ENCODE measurements around the gene KRTAP2-1.
"Not testable (repeated sequence)": the region's sequence is repeated elsewhere in the genome, so short reads cannot be mapped to it uniquely, and the experiment has no call there.

The KRTAP2-1 gene

GRCh38 chr17:41046735-41047465 is at the start of gene KRTAP2-1:
TSS of gene KRTAP2-1 (minus strand) at chr17:41047316. CDS start at chr17:41047267, 49 bp downstream.
- not testable (repeated sequence) for DNase-seq

- DNase-seq = no peak
Observed at GRCh38 chr17:41096055-41096454, 48.9 kb upstream of the KRTAP2-1 start.

- not testable (repeated sequence) for DNase-seq
Observed at GRCh38 chr17:41088760-41089352, 41.7 kb upstream of the KRTAP2-1 start.

GRCh38 chr17:41084100-41084856 is 37.2 kb upstream of the KRTAP2-1 start, which contains the start of gene KRTAP4-7:
TSS of gene KRTAP4-7 (plus strand) at chr17:41084150. CDS start at chr17:41084207, 57 bp downstream.
- not testable (repeated sequence) for DNase-seq

- peak; percentile 82 for DNase-seq
Observed at GRCh38 chr17:41083427-41083826, 36.3 kb upstream of the KRTAP2-1 start.

- DNase-seq = peak; percentile 43
Observed at GRCh38 chr17:41082626-41083025, 35.5 kb upstream of the KRTAP2-1 start.

- DNase-seq = no peak
Observed at GRCh38 chr17:41076788-41077187, 29.7 kb upstream of the KRTAP2-1 start.

GRCh38 chr17:41073676-41074075 is 26.6 kb upstream of the KRTAP2-1 start:
- DNase-seq = no peak

GRCh38 chr17:41071606-41072360 is 24.7 kb upstream of the KRTAP2-1 start:
- DNase-seq = no peak

- no peak for DNase-seq
Observed at GRCh38 chr17:41069031-41069430, 21.9 kb upstream of the KRTAP2-1 start.

GRCh38 chr17:41067281-41067680 is 20.2 kb upstream of the KRTAP2-1 start:
- peak; percentile 78 for DNase-seq

GRCh38 chr17:41065829-41066624 is 18.9 kb upstream of the KRTAP2-1 start, which contains the start of gene KRTAP2-4:
TSS of gene KRTAP2-4 (minus strand) at chr17:41065879. CDS start at chr17:41065845, 34 bp downstream.
- DNase-seq = peak; percentile 91

- DNase-seq = not testable (repeated sequence)
Observed at GRCh38 chr17:41065016-41065689, 18.0 kb upstream of the KRTAP2-1 start.

- no peak for DNase-seq
Observed at GRCh38 chr17:41064301-41064700, 17.2 kb upstream of the KRTAP2-1 start.

GRCh38 chr17:41063449-41063848 is 16.3 kb upstream of the KRTAP2-1 start:
- DNase-seq = no peak

- DNase-seq = peak; percentile 98
Observed at GRCh38 chr17:41061964-41062363, 14.8 kb upstream of the KRTAP2-1 start.

GRCh38 chr17:41060052-41060604 is 13.0 kb upstream of the KRTAP2-1 start, which contains the start of gene KRTAP2-3:
TSS of gene KRTAP2-3 (minus strand) at chr17:41060114. CDS start at chr17:41060050, 64 bp downstream.
- peak; percentile 97 for DNase-seq

GRCh38 chr17:41059276-41060051 is 12.3 kb upstream of the KRTAP2-1 start:
- peak; percentile 96 for DNase-seq

- no peak for DNase-seq
Observed at GRCh38 chr17:41058741-41059140, 11.6 kb upstream of the KRTAP2-1 start.

GRCh38 chr17:41057547-41057946 is 10.4 kb upstream of the KRTAP2-1 start:
- DNase-seq = no peak
